GM19438 (cell line): ENCODE results near the gene PTGDR.
A peak's percentile ranks its signal among the peaks of the same experiment; 100 is the strongest.

Experiments
- ATAC-seq: cut with Tn5 transposase; IDR thresholded peaks from one replicate; pipeline ENCODE4 v1.9.1; 2021; ENCODE audit warnings: low read depth; ENCODE audit not compliant: unreplicated experiment

PTGDR gene, protein sequence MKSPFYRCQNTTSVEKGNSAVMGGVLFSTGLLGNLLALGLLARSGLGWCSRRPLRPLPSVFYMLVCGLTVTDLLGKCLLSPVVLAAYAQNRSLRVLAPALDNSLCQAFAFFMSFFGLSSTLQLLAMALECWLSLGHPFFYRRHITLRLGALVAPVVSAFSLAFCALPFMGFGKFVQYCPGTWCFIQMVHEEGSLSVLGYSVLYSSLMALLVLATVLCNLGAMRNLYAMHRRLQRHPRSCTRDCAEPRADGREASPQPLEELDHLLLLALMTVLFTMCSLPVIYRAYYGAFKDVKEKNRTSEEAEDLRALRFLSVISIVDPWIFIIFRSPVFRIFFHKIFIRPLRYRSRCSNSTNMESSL

DNA sequence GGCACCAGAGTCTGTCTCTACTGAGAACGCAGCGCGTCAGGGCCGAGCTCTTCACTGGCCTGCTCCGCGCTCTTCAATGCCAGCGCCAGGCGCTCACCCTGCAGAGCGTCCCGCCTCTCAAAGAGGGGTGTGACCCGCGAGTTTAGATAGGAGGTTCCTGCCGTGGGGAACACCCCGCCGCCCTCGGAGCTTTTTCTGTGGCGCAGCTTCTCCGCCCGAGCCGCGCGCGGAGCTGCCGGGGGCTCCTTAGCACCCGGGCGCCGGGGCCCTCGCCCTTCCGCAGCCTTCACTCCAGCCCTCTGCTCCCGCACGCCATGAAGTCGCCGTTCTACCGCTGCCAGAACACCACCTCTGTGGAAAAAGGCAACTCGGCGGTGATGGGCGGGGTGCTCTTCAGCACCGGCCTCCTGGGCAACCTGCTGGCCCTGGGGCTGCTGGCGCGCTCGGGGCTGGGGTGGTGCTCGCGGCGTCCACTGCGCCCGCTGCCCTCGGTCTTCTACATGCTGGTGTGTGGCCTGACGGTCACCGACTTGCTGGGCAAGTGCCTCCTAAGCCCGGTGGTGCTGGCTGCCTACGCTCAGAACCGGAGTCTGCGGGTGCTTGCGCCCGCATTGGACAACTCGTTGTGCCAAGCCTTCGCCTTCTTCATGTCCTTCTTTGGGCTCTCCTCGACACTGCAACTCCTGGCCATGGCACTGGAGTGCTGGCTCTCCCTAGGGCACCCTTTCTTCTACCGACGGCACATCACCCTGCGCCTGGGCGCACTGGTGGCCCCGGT lies at the start of gene PTGDR:
TSS of gene PTGDR (plus strand) at position 198 of the 778 bp plus-strand sequence. CDS start at position 315, 117 bp downstream.
- no peak for ATAC-seq

DNA sequence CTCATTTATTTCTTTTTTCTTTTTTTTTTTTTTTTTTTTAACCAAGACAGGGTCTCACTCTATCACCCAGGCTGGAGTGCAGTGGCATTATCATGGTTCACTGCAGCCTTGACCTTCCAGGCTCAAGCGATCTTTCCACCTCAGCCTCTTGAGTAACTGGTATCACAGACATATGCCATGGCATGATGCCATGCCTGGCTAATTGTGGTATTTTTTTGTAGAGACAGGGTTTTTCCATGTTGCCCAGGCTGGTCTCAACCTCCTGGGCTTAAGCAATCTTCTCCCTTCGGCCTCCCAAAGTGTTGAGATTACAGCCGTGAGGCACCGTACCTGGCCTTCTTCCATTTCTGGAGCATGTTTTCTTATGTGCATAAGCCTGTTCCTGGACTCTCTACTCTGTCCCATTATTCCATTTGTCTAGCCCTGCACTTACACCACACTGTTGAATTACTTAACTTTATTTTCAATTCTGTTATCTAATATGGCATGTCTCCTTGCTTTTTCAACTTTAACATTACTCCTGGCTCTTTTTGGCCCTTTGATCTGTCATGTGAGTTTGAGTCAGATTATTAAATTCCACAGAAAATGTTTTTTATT lies 47.9 kb upstream of the PTGDR start:
- no peak for ATAC-seq

DNA sequence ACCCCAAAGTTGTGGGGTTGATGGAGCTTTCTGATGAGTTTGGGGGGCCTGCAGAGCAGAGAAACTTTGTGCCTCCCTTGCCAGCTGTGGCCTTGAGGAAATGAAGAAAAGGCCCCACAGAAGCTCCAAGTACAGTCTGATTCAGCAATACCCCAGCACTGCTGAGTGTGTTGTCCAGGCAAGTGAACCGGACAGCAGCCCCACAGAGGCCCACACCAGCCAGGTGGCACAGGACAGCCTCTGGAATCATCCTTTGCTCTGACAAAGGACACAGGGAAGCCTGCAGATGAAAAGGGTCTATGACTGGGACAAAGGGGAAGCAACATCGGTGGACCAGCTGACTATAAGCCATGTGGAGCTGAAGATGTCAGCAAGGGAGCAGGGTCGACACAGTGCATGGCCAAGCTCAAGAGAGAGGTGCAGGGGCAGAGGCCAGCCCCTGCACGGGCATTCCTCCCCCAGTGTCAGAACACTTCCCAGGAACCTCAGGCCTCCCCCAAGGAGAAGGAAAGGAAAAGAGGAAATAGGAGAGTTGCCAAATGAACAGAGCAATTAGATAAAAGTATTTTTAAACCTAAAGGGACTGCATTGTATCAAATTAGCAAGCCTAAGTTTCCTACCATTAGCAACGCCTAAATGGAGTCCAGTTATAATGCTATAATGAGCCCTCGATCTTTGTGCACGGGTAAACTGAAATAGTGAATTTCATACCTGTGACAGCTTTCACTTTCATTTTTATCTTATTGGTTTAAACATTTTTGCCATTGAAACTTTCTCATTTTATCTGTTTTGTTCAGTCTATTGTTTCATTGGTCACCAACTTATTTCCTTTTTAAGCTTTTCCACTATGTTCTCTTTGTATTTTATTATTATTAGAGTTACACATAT lies 46.3 kb upstream of the PTGDR start:
- no peak for ATAC-seq

DNA sequence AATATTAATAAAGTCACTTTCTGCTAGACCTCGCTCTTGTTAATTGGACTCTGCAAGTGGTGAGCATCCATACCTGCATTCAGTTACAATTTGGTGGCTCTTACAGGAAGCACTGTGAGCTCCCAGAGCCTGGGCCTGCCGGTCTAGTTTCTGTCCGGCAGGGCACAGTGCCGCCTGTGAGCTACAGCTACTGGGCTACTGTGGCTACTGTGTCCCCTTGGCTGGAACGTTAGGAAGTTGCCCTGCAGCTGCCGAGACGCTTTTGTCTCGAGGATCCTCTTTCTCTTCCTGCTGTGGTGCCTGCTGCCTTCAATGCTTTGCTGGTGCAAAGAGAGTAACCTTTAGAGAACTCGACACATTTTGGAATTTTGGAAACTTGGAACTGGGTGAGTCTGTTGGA lies 44.6 kb upstream of the PTGDR start:
- no peak for ATAC-seq

DNA sequence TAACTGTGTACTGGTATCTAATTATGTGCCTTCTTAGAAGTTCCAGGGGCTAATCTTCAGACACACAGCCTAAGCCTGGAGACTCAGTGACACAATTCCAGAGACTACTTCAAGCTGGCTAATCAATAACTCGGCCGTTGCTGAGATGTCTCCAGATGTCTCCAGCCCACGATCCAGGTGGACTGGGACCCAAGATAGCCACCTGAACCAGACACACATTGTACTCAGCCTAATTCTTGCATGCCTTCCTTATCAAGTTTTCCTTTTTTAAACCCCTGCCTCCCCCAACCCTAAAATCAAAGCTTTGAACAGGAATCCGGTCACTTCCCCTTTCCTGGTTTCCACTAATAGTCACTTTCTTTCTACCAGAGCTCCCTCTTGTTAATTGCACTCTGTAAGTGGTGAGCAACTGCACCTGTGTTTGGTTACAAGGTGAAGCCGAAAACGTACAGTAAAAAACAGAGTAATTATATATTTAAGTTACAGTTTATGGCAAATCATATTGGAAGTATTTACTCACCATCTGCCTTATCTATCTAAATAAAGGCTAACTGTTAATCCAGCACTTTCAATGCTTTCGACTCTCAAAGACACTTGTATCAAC lies 39.8 kb upstream of the PTGDR start:
- no peak for ATAC-seq

DNA sequence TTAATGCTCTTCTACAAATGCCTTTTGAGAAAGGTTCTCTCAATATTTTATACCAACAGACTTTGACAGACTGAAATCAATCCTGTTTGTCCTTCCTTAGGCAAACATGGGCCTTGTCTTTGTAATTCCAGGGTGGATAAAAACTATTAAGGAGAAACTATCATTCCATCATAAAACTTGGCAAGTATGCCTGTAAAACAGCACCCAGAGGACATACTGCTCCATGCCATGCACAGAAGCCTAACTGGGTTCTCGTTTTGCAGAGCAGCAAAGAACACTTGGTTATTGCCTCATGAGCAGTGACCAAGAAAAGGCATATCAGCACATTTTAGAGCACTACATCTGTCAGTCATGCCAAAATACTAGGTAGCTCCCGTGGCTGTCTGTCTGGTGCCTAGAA lies 33.8 kb upstream of the PTGDR start:
- no peak for ATAC-seq

DNA sequence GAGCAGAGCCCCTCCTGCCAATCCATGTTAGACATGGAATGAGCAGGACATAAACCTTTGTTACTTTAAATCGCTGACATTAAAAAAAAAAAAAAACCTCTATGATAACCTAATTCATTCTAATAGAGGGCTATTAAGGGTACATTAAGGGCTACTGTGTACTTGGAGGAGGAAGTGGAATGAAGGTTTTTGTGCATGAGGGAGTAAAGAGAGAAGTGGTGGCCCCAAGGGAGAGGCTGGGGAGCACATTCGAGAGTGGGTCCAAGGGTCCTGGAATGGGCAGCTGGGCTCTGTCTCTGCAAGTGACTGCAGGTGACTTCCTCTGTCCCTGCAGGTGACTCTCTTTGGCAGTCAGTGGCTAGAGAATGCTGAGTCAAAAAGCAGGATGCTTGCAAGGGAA lies 32.1 kb upstream of the PTGDR start:
- no peak for ATAC-seq

DNA sequence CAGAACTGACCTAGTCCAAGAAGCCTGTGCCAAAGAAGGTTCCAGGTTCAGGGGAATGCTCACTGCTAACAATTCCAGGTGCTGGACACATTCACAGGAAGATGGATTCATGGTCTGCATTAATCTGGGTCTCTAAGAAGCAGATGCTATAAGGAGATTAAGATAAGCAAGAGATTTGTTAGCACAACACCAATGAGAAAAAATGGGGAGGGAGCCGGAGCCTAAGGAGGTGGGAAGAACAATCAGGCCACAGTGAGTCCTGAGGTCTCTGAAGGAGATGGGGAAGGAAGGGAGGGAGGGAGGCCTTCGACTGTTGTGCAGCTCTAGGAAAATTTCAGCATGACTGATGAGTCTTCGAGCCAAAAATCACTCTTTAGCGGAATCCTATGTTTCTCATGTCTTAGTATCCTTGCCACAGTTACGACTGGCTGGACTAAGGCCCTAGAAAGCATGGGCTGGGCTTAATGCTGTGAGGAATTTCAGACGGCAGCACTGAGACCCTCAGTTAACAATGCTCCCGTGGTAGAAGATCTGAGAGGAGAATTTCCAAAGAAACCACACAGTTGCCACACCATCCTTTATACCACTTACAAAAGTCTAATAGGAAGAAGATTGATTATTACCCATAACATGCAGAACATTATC lies 31.5 kb upstream of the PTGDR start:
- ATAC-seq: no peak

DNA sequence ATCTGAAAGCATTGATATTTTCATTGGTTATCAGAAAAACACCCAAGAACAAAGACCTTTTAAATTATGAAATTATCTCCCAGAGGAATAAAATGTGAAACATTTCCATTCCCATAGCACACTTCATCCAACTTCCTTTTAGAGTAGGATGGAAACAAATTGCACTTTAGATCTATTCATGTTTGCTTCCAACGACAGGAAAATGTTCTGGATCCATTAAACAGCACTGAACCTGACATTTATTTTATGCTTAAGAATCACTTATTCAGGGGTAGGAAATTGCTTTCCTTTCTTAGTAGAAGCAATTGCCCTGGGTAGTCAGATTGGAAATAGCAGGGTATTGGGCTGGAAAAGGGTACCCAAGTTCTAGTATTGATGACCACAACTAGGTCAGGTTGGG lies 28.8 kb upstream of the PTGDR start:
- ATAC-seq: no peak

DNA sequence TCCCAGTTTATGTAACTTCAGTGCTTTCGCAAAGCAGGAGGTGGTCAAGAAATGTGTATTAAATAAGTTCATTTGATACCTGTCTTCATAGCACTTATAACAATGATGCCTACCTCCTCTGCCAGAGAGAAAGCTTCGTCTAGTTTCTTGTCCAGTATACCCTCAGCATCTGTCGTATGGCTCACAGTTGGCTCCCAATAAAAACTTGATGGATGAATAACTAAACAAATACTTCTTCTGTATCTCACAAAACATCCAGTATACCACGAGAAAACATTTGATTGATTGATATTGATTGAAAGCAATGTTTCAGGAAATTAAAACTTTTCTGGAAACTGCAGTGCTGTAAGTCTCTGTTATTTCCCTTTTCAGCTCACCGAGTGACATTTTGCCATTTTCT lies 26.9 kb upstream of the PTGDR start:
- no peak for ATAC-seq

DNA sequence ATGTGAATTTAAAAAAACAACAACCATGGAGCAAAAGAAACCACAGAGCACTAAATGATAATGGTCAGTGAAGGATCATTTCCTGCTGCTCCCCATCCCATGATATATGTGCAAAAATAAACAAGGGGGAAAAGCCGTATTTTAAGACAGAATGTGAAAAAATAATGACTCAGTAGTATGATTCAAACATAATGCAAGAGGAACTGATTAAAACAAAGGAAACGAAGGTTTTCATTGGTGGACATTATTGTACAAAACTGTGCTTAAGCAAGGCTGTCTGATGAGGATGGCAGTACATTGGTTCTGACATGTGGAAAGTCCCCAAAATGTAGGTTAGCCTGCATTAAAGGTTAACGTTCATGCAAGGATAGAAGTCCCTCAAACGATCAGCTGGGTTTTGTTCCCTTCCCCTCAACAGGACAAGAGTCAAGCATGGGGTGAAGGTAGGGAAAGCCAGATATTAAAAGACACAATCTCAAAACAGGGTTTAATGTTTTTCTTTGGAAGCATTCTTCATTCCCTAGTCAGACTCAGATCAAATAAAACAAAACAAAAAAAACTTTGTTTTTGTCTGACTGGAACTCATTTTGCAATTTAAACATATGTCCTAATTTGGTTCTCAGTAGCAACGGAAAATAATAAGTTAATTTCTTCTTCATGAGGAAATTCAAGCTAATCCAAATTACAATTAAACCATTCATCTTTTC lies 26.3 kb upstream of the PTGDR start:
- ATAC-seq: no peak

DNA sequence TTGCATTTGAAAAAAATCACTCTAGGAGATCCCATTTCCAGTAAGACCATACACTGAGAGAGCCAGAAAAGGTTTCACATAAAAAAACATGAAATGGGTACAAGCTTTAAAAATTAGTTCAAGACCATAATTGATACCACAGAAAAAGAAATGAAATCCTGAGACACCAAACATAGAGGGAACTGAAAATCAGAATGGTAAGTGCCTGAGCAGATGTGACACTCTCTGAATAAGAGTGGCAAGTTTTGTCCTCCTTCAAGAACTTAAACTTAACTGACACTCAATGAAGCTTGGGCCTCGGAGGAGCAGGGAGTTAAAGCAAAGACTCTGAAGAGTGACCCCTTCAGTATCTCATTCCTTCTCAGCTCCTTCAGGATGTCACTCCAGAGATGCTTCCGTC lies 23.2 kb upstream of the PTGDR start:
- ATAC-seq: peak; percentile 88

DNA sequence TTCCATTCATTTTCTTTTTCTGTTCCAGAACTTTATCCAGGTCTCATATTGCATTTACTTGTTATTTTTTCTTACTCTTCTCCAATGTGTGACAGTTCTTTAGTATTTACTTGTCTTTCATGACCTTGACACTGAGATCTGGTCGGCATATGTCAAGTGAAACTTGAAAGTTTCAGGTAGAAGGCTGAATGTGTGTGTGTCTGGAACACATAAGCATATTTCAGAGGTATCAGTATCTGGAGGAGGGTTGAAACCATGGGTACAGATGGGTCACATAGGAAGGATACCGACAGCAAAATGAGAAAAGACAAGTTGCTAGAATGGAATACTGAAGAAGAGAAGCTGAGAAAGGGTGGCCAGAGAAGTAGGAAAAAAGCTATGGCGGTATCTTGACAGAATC lies 22.5 kb upstream of the PTGDR start:
- no peak for ATAC-seq

DNA sequence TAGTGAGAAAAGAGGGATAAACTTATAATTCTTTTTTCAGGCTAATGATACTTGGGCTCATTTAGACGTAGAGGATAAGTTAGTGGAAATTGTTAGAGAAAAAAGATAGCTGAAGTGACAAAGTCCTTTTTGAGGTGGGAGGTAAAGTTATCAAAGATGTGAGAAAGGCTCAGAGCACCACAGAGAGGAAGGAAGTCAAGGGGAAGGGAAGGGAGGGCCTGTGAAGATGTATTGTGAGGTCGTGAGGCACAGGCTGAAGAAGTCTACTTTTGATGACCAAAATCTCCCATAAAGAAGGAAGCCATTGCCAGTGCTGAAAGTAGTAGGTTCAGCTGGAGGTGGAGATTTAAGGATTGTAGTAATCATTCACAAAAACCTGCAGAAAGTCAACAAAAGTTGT lies 19.4 kb upstream of the PTGDR start:
- no peak for ATAC-seq

DNA sequence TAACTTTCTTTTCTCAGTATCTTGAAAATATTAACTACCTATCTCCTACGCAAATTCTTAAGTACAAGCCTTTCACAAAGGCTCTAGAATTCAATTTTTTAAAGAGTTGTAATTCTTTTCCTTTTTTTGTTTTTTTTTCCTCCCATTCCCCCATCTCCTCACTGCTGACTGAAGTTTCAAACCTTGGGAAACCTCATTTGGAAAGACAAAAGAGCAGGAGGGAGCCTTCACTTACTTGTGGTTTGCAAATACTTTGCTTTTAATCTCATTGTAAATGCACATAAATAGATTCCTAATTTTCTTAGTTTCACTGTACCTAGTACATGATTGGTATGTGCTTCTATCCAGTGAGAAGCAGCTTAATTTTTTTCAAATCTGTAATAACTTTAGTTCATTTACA lies 15.8 kb upstream of the PTGDR start:
- no peak for ATAC-seq

DNA sequence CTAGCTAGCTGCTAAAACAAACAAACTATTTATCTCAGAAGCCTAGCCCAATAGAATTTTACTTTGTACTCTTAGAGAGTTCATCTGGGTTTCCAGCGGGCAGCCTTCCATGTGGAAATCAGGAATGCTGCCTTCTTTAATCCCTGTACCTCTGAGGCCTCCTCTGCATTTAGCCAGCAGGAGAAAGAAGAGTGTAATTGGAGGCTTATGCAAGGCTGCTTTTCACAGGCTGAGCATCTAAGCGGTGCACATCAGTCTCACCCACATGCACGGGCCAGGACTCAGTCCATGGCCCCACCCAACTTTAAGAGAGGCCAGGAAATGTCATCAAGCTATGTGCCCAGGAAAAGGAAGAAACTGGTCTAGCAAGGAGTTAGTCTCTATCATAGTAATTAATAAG lies 14.0 kb upstream of the PTGDR start:
- ATAC-seq: no peak

DNA sequence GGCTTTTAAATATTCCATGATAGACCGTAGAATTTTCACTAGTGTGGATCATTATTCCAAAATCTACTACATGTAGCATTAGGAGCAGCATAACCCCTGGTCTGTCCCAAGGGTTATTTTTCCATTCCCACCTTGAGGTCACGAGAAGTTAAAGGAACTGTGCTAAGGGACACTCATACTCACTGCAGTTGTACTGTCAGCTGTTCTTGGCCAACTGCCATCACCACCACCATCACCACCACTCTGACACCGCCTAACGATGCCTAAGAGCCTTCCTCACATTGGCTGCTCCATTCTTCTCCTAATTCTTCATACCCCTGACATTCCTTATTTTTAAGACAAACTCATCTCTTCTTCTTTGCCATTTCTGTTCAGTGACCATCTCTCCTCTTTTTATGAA lies 13.4 kb upstream of the PTGDR start:
- ATAC-seq: no peak

DNA sequence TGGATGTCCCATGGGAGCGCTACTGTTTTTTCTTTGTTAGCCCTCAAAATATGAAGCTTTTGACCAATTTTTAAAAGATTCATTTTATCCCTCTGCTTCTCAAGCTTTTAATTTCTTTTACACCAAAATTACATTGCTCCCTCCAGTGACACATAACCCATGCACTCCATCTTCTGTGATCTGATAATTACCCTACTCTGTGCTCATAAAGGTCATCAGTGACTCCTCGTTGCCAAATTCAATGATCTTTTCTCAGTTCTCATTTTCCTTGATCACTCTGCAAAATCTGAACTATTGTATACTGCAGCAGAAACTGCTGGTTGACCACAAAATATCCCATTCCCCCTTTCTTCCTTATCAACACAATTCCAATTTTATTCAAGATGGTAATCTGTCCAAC lies 8.7 kb upstream of the PTGDR start:
- no peak for ATAC-seq

DNA sequence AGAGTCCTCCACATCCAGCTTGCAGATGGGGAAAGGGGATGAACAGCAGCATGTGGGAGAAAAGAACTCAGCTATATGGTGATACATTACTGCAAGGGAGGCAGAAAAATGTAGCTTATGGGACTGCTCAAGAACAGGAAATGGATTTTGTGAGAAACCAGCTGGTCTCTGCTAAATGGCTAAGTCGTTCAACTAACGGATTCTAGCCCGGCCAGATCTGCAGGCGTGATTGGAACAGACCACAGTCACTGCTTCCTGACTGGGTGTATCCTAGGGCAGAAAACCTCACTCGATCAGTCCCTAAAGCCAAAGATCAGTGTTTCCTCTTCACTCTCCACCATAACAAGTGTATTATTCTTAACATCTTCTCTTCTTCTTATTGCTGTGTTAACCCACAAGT lies 8.1 kb upstream of the PTGDR start:
- no peak for ATAC-seq
